Measurements from ENCODE around the gene PERM1.

Gene PERM1

GRCh38 chr1:1005774-1006304 lies 23.9 kb upstream of the PERM1 start:
- WGBS, 2 donors (ENCODE audit: extremely low coverage in 2 of 2, insufficient read length in 2 of 2, insufficient replicate concordance in 1 of 2): no CpG with 5 or more reads among the region's 23 CpGs
- Histone ChIP-seq H3K27me3 (ENCODE audit: control insufficient read depth in 3 of 3, insufficient read depth in 3 of 3, low read depth in 1 of 3, low read length in 3 of 3) (peaks cover 0 to 3% (median 0%) of the 10 kb centered on the region in 3 experiments), H3K9me3 (replicated peaks in 1 of 2; ENCODE audit: control insufficient read depth in 2 of 2, insufficient read depth in 1 of 2, low read depth in 1 of 2, low read length in 2 of 2) (peaks cover 0 to 1% of the 10 kb centered on the region in 2 donors), H3K4me3 (ENCODE audit: low read length in 2 of 2) (no peak overlapping the region), H3K14ac (ENCODE audit: low read length) (no peak overlapping the region), H3K79me1 (ENCODE audit: low read depth, low read length) (peaks cover 8% of the 10 kb centered on the region), H3K23ac (ENCODE audit: low read depth, low read length, poor library complexity) (peak overlapping the region; percentile 60), H3K18ac (ENCODE audit: low read length) (peak overlapping the region; percentile 29), H3K4me2 (ENCODE audit: insufficient read depth, low read length, poor library complexity, severe bottlenecking) (peak overlapping the region; percentile 18), H3K9ac (ENCODE audit: low read depth, low read length, poor library complexity) (peak overlapping the region; percentile 60), H3K27ac (replicated peaks; ENCODE audit: low read length) (peak overlapping the region; percentile 73), H2BK12ac (ENCODE audit: low read length) (peak overlapping the region; percentile 58), H3K36me3 (replicated peaks in 1 of 2; ENCODE audit: control insufficient read depth in 2 of 2, insufficient read depth in 2 of 2, low read length in 2 of 2) (peaks cover 0 to 4% of the 10 kb centered on the region in 2 donors), H2BK120ac (ENCODE audit: low read depth, low read length) (no peak overlapping the region), H2BK15ac (ENCODE audit: low read length) (peak overlapping the region; percentile 49), H2AFZ (ENCODE audit: low read length) (no peak overlapping the region), H4K91ac (ENCODE audit: low read depth, low read length, poor library complexity) (no peak overlapping the region), H2BK5ac (ENCODE audit: low read length) (peak overlapping the region; percentile 2), H2AK5ac (ENCODE audit: low read depth, low read length) (peak overlapping the region; percentile 13), H3K4me1 (ENCODE audit: control insufficient read depth in 2 of 2, insufficient read depth in 1 of 2, low read depth in 1 of 2, low read length in 2 of 2) (peaks cover 30 to 39% of the 10 kb centered on the region in 2 donors), H4K8ac (ENCODE audit: low read depth, low read length) (no peak overlapping the region), H3K4ac (ENCODE audit: low read length) (no peak overlapping the region)
- DNase-seq (ENCODE audit: low spot score): no peak

DNA sequence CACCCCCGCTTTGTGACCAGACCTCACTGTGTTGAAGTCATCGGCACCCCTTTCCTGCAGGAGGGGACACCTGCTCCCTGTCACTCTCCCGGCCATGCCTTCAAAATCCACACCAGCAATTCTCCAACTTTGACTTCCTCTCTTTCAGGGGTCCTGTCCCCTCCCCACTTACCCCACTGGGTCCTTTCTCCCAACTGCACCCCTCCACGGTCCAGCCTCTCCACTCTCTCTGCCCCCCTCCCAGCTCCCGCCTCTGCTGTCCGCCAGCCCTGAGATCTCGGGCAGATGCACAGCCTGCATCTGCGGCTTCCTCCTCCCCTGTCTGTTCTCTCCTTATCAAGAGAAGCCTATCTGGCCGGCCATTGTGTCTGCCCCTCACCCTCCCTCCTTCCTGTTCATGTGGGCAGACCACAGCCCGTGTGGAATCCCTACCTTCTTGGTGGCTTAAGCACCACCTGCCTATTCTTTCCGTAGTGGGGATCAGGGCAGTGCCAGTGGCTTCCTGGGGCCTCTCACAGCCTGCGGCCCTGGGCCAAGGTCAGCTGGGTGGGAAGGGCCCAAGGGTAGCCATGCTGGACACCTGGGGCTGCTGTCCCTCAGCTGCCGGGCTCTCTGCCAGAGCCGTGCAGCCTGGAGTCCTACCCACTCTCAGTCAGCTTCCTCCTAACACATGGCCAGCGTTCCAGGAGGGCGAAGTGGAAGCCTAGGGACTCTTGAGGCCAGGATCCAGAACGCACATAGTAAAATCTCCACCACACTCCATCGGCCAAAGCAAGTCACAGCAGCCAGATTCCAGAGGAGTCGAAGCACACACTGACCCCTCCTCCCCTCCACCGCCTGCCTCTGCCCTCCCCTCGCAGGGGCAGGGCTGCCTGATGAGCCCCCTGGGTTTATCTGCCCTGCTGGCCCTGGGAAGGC lies 23.1 kb upstream of the PERM1 start:
- H3K9ac ChIP-seq (ENCODE audit: low read depth, low read length, poor library complexity): peak overlapping the region; percentile 75
- DNase-seq (ENCODE audit: low spot score): no peak
- H2BK120ac ChIP-seq (ENCODE audit: low read depth, low read length): no peak overlapping the region
- H4K91ac ChIP-seq (ENCODE audit: low read depth, low read length, poor library complexity): no peak overlapping the region
- H2AK5ac ChIP-seq (ENCODE audit: low read depth, low read length): peak overlapping the region; percentile 13
- peak overlapping the region; percentile 91 for H3K18ac ChIP-seq (ENCODE audit: low read length)
- peaks cover 8% of the 10 kb centered on the region for H3K79me1 ChIP-seq (ENCODE audit: low read depth, low read length)
- H3K27ac ChIP-seq (replicated peaks; ENCODE audit: low read length): peak overlapping the region; percentile 73
- H3K4me1 ChIP-seq (ENCODE audit: control insufficient read depth in 2 of 2, insufficient read depth in 1 of 2, low read depth in 1 of 2, low read length in 2 of 2): peaks cover 30 to 40% of the 10 kb centered on the region in 2 donors
- peaks cover 0 to 4% of the 10 kb centered on the region in 2 donors for H3K36me3 ChIP-seq (replicated peaks in 1 of 2; ENCODE audit: control insufficient read depth in 2 of 2, insufficient read depth in 2 of 2, low read length in 2 of 2)
- peaks cover 0 to 3% (median 0%) of the 10 kb centered on the region in 3 experiments for H3K27me3 ChIP-seq (ENCODE audit: control insufficient read depth in 3 of 3, insufficient read depth in 3 of 3, low read depth in 1 of 3, low read length in 3 of 3)
- no peak overlapping the region for H3K4ac ChIP-seq (ENCODE audit: low read length)
- peak overlapping the region in 1 of 2 donors; percentile 38 for H3K4me3 ChIP-seq (ENCODE audit: low read length in 2 of 2)
- peak overlapping the region; percentile 1 for H3K23ac ChIP-seq (ENCODE audit: low read depth, low read length, poor library complexity)
- peak overlapping the region; percentile 19 for H2BK5ac ChIP-seq (ENCODE audit: low read length)
- H3K4me2 ChIP-seq (ENCODE audit: insufficient read depth, low read length, poor library complexity, severe bottlenecking): peak overlapping the region; percentile 26
- peak overlapping the region; percentile 31 for H2BK15ac ChIP-seq (ENCODE audit: low read length)
- peak overlapping the region; percentile 68 for H2AFZ ChIP-seq (ENCODE audit: low read length)
- no peak overlapping the region for H4K8ac ChIP-seq (ENCODE audit: low read depth, low read length)
- H2BK12ac ChIP-seq (ENCODE audit: low read length): peak overlapping the region; percentile 5
- H3K14ac ChIP-seq (ENCODE audit: low read length): peak overlapping the region; percentile 61
- WGBS, 2 donors (ENCODE audit: extremely low coverage in 2 of 2, insufficient read length in 2 of 2, insufficient replicate concordance in 1 of 2): no CpG with 5 or more reads among the region's 21 CpGs
- peaks cover 0 to 1% of the 10 kb centered on the region in 2 donors for H3K9me3 ChIP-seq (replicated peaks in 1 of 2; ENCODE audit: control insufficient read depth in 2 of 2, insufficient read depth in 1 of 2, low read depth in 1 of 2, low read length in 2 of 2)

DNA sequence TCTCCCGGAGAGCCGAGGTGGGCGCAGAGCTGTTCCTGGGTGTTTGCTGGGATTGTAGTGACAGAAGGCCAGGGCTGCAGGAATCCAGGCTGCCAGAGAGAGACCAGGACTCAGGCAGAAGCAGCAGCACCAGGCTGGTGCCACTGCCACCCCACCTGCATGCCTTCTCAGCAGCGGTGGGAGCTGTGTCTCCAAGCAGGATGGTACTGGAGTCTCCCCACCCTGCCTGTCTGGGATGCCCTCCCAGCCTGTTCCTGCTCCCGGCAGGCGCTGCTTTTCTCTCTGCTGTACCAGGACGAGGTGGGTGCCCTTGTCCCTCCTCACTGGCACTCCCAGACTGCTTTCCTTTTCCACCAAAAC lies 22.5 kb upstream of the PERM1 start:
- no peak overlapping the region for H4K91ac ChIP-seq (ENCODE audit: low read depth, low read length, poor library complexity)
- peak overlapping the region in 1 of 2 donors; percentile 38 for H3K4me3 ChIP-seq (ENCODE audit: low read length in 2 of 2)
- H3K23ac ChIP-seq (ENCODE audit: low read depth, low read length, poor library complexity): peak overlapping the region; percentile 62
- peak overlapping the region; percentile 61 for H3K14ac ChIP-seq (ENCODE audit: low read length)
- H3K36me3 ChIP-seq (replicated peaks in 1 of 2; ENCODE audit: control insufficient read depth in 2 of 2, insufficient read depth in 2 of 2, low read length in 2 of 2): peaks cover 0 to 4% of the 10 kb centered on the region in 2 donors
- H3K27me3 ChIP-seq (ENCODE audit: control insufficient read depth in 3 of 3, insufficient read depth in 3 of 3, low read depth in 1 of 3, low read length in 3 of 3): peaks cover 0 to 3% (median 0%) of the 10 kb centered on the region in 3 experiments
- H2AK5ac ChIP-seq (ENCODE audit: low read depth, low read length): peak overlapping the region; percentile 13
- H3K4me1 ChIP-seq (ENCODE audit: control insufficient read depth in 2 of 2, insufficient read depth in 1 of 2, low read depth in 1 of 2, low read length in 2 of 2): peaks cover 30 to 40% of the 10 kb centered on the region in 2 donors
- H3K79me1 ChIP-seq (ENCODE audit: low read depth, low read length): peaks cover 13% of the 10 kb centered on the region
- H3K9ac ChIP-seq (ENCODE audit: low read depth, low read length, poor library complexity): peak overlapping the region; percentile 68
- H2BK5ac ChIP-seq (ENCODE audit: low read length): peak overlapping the region; percentile 19
- no peak overlapping the region for H2BK120ac ChIP-seq (ENCODE audit: low read depth, low read length)
- peak overlapping the region; percentile 76 for H2BK12ac ChIP-seq (ENCODE audit: low read length)
- no peak overlapping the region for H2AFZ ChIP-seq (ENCODE audit: low read length)
- DNase-seq (ENCODE audit: low spot score): no peak
- no CpG with 5 or more reads among the region's 7 CpGs for WGBS, 2 donors (ENCODE audit: extremely low coverage in 2 of 2, insufficient read length in 2 of 2, insufficient replicate concordance in 1 of 2)
- H3K27ac ChIP-seq (replicated peaks; ENCODE audit: low read length): no peak overlapping the region
- H4K8ac ChIP-seq (ENCODE audit: low read depth, low read length): peak overlapping the region; percentile 70
- peak overlapping the region; percentile 89 for H2BK15ac ChIP-seq (ENCODE audit: low read length)
- no peak overlapping the region for H3K4me2 ChIP-seq (ENCODE audit: insufficient read depth, low read length, poor library complexity, severe bottlenecking)
- H3K18ac ChIP-seq (ENCODE audit: low read length): peak overlapping the region; percentile 84
- no peak overlapping the region for H3K4ac ChIP-seq (ENCODE audit: low read length)
- peaks cover 0 to 1% of the 10 kb centered on the region in 2 donors for H3K9me3 ChIP-seq (replicated peaks in 1 of 2; ENCODE audit: control insufficient read depth in 2 of 2, insufficient read depth in 1 of 2, low read depth in 1 of 2, low read length in 2 of 2)
